Keratinocyte (primary cell): Measurements from ENCODE around the gene PTPRN2. TPM values are rescaled to one million over a fixed set of nuclear protein-coding genes. Genes with fewer than 3 reads are reported as not detected.

Experiments used
- DNase-seq: peaks from one replicate; pipeline ENCODE4 v3.0.0-alpha.2; 2011; ENCODE audit warnings: low read depth, missing footprints, low spot score
- FAIRE-seq: peaks from 2 replicates; lab custom pipeline; 2011; peaks lifted over from hg19 to GRCh38; lab: Jason Lieb, UNC
- H2AFZ ChIP-seq: 2 replicates; pipeline ENCODE4 v1.6.0; 2012; ENCODE audit warnings: low read length, control low read depth, inconsistent platforms; ENCODE audit not compliant: control insufficient read depth
- H3K27ac ChIP-seq: 2 replicates; pipeline ENCODE4 v1.5.1; 2011; ENCODE audit warnings: low read length; ENCODE audit not compliant: control insufficient read depth, insufficient read depth
- H3K27me3 ChIP-seq: 3 replicates; pipeline ENCODE4 v1.6.0; 2011; ENCODE audit warnings: low read length; ENCODE audit not compliant: control insufficient read depth, insufficient read depth; ENCODE audit errors: extremely low read depth
- H3K36me3 ChIP-seq, 2 experiments: 2 replicates in 1 of 2; 3 replicates in 1 of 2; pipeline ENCODE4 v1.5.1; 2011; ENCODE audit warnings: low read length in 2 of 2, mild to moderate bottlenecking in 1 of 2; ENCODE audit not compliant: control insufficient read depth in 2 of 2, insufficient read depth in 2 of 2; ENCODE audit errors: extremely low read depth in 1 of 2
- H3K4me1 ChIP-seq: 3 replicates; pipeline ENCODE4 v1.5.1; 2011; ENCODE audit warnings: low read length; ENCODE audit not compliant: control insufficient read depth, insufficient read depth; ENCODE audit errors: extremely low read depth
- H3K4me2 ChIP-seq: 3 replicates; pipeline ENCODE4 v1.6.0; 2011; ENCODE audit warnings: low read depth, low read length; ENCODE audit not compliant: control insufficient read depth, insufficient read depth; ENCODE audit errors: extremely low read depth
- H3K4me3 ChIP-seq, 3 experiments: fragments of 200-600 bp in 1 of 3; sonication (generic) in 1 of 3; 2 replicates in 2 of 3; 3 replicates in 1 of 3; pipeline ENCODE4 v1.5.1; 2011 to 2016; ENCODE audit warnings: low read length in 3 of 3, mild to moderate bottlenecking in 3 of 3, control low read depth in 2 of 3, inconsistent platforms in 1 of 3, low read depth in 1 of 3, mixed read lengths in 1 of 3, mixed run types in 1 of 3, moderate library complexity in 1 of 3; ENCODE audit not compliant: control insufficient read depth in 2 of 3, insufficient read depth in 2 of 3; ENCODE audit errors: extremely low read depth in 1 of 3
- H3K79me2 ChIP-seq: 2 replicates; pipeline ENCODE4 v1.6.0; 2012; ENCODE audit warnings: low read length; ENCODE audit not compliant: control insufficient read depth, insufficient read depth
- H3K9ac ChIP-seq: 3 replicates; pipeline ENCODE4 v1.6.0; 2011; ENCODE audit warnings: low read length; ENCODE audit not compliant: control insufficient read depth, insufficient read depth; ENCODE audit errors: extremely low read depth
- H3K9me1 ChIP-seq: 3 replicates; pipeline ENCODE4 v1.6.0; 2011; ENCODE audit warnings: low read length; ENCODE audit not compliant: control insufficient read depth, insufficient read depth; ENCODE audit errors: extremely low read depth
- H3K9me3 ChIP-seq: 2 replicates; pipeline ENCODE4 v1.5.1; 2012; ENCODE audit warnings: low read depth, low read length; ENCODE audit not compliant: control insufficient read depth
- H4K20me1 ChIP-seq: 3 replicates; pipeline ENCODE4 v1.6.0; 2011; ENCODE audit warnings: low read length; ENCODE audit not compliant: control insufficient read depth, insufficient read depth; ENCODE audit errors: extremely low read depth
- EZH2 ChIP-seq: IDR thresholded peaks from one replicate; pipeline ENCODE4 v1.6.1; 2012; ENCODE audit warnings: inconsistent platforms, mild to moderate bottlenecking, low read length, moderate library complexity
- dilution Hi-C: fragments of 300-500 bp; cut with MboI; formaldehyde crosslinking; loops from one replicate; pipeline ENCODE4 v1.7.0; 2020; ENCODE audit warnings: low sequenced_read_pairs; ENCODE audit not compliant: extremely low pct_ligation_motif_present
- polyA plus RNA-seq, 5 experiments: library from polyadenylated mRNA; depleted of rRNA in 3 of 5; stranded (reverse) in 3 of 5; stranded (forward) in 1 of 5; unstranded in 1 of 5; fragments of >200 nt; gene quantifications; 1 replicate in 1 of 5; 2 replicates in 3 of 5; 3 replicates in 1 of 5; pipeline versions ENCODE4 v1.2.1 to v1.2.3, GENCODE V29; 2011 to 2012; ENCODE audit warnings: missing spikeins in 2 of 5, low read depth in 1 of 5, low replicate concordance in 1 of 5
- TF ChIP-seq, protein P1 (sequence below), 3 experiments: IDR thresholded peaks in 1 of 3; conservative IDR thresholded peaks in 1 of 3; optimal IDR thresholded peaks in 1 of 3; 2 replicates in 2 of 3; 3 replicates in 1 of 3; pipeline versions ENCODE3 to v1.5.1; 2011; ENCODE audit warnings: low read length in 3 of 3, mild to moderate bottlenecking in 3 of 3, moderate library complexity in 2 of 3, control low read depth in 1 of 3, inconsistent platforms in 1 of 3; ENCODE audit not compliant: insufficient read depth in 2 of 3; ENCODE audit errors: extremely low read depth in 1 of 3

Gene PTPRN2
- polyA plus RNA-seq, 1 donor (not counting 4 experiments of a cell fraction or from before 2014, with no cell fraction given): not detected

DNA sequence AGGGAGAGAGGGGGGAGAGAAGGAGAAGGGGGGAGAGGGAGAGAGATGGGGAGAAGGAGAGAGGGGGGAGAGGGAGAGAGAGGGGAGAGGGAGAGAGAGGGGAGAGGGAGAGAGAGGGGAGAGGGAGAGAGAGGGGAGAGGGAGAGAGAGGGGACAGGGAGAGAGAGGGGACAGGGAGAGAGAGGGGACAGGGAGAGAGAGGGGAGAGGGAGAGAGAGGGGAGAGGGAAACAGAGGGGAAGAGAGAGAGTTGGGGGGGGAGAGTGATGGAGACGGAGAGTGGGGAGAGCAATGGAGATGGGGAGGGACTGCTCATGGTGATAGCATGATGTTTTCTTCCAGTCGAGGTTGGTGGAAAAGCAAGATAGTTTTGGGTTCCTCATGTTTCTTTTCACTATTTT, 1078.4 kb downstream of the PTPRN2 start:
- Histone ChIP-seq H3K36me3 (no peaks in the 10 kb centered on the region), H3K9me1 (no peaks in the 10 kb centered on the region), H3K27ac (no peak overlapping the region), H2AFZ (no peak overlapping the region), H3K9ac (no peak overlapping the region), H3K9me3 (no peaks in the 10 kb centered on the region), H4K20me1 (no peaks in the 10 kb centered on the region), H3K79me2 (no peaks in the 10 kb centered on the region), H3K27me3 (no peaks in the 10 kb centered on the region), H3K4me3 (no peak overlapping the region), H3K4me2 (no peak overlapping the region), H3K4me1 (no peaks in the 10 kb centered on the region)
- dilution Hi-C loops: no loop called here
- DNase-seq (no peak), FAIRE-seq (no peak)
- TF ChIP-seq EZH2: no peak
- TF ChIP-seq, protein P1, sequence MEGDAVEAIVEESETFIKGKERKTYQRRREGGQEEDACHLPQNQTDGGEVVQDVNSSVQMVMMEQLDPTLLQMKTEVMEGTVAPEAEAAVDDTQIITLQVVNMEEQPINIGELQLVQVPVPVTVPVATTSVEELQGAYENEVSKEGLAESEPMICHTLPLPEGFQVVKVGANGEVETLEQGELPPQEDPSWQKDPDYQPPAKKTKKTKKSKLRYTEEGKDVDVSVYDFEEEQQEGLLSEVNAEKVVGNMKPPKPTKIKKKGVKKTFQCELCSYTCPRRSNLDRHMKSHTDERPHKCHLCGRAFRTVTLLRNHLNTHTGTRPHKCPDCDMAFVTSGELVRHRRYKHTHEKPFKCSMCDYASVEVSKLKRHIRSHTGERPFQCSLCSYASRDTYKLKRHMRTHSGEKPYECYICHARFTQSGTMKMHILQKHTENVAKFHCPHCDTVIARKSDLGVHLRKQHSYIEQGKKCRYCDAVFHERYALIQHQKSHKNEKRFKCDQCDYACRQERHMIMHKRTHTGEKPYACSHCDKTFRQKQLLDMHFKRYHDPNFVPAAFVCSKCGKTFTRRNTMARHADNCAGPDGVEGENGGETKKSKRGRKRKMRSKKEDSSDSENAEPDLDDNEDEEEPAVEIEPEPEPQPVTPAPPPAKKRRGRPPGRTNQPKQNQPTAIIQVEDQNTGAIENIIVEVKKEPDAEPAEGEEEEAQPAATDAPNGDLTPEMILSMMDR (optimal IDR thresholded peaks at IDR 0.05 in 1 of 3, IDR thresholded peaks at IDR 0.05 in 1 of 3, conservative IDR thresholded peaks at IDR 0.05 in 1 of 3; ENCODE audit: extremely low read depth in 1 of 3, insufficient read depth in 2 of 3, low read length in 3 of 3): no peak

DNA sequence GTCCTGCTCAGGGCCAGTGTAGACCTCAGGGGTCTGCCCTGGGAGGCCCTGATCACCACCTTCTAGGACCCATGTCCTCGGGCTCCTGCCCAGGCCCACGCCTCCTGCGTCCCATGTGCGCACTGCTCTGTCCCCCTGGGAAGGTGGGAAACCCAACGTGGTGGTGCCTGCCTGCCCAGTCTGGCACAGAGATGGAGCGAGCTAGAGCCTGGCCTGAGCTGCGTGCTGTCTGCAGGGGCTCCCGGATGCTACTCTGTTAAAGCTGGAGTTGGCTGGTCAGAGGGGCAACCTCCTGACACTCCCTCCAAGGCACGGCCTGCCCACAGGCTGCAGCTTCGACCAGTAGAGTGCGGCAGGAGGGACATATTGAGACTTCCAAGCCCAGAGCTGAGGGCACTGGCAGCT, 1079.1 kb downstream of the PTPRN2 start:
- no peak overlapping the region for H3K4me3 ChIP-seq
- H3K9me3 ChIP-seq: no peaks in the 10 kb centered on the region
- no peaks in the 10 kb centered on the region for H4K20me1 ChIP-seq
- TF ChIP-seq, protein P1 (optimal IDR thresholded peaks at IDR 0.05 in 1 of 3, IDR thresholded peaks at IDR 0.05 in 1 of 3, conservative IDR thresholded peaks at IDR 0.05 in 1 of 3; ENCODE audit: extremely low read depth in 1 of 3, insufficient read depth in 2 of 3, low read length in 3 of 3): no peak
- no peak for TF ChIP-seq EZH2
- no peaks in the 10 kb centered on the region for H3K4me1 ChIP-seq
- FAIRE-seq: no peak
- no peak for DNase-seq
- no peak overlapping the region for H2AFZ ChIP-seq
- no peaks in the 10 kb centered on the region for H3K9me1 ChIP-seq
- dilution Hi-C loops: no loop called here
- no peak overlapping the region for H3K27ac ChIP-seq
- H3K27me3 ChIP-seq: no peaks in the 10 kb centered on the region
- H3K4me2 ChIP-seq: no peak overlapping the region
- no peaks in the 10 kb centered on the region for H3K36me3 ChIP-seq
- no peak overlapping the region for H3K9ac ChIP-seq
- H3K79me2 ChIP-seq: no peaks in the 10 kb centered on the region
